GDM1 (cell line): Measurements from ENCODE around the gene CYP19A1.
A peak's percentile ranks its signal among the peaks of the same experiment; 100 is the strongest.
"Not testable (repeated sequence)": the region's sequence is repeated elsewhere in the genome, so short reads cannot be mapped to it uniquely, and the experiment has no call there.

Source experiments
- DNase-seq: peaks from one replicate; lab custom pipeline; 2025; lab: John Stamatoyannopoulos, UW

The CYP19A1 gene

GRCh38 chr15:51289290-51289689 lies 49.1 kb downstream of the CYP19A1 start:
- DNase-seq = no peak

GRCh38 chr15:51288143-51289065 lies 50.0 kb downstream of the CYP19A1 start:
- no peak for DNase-seq

DNA sequence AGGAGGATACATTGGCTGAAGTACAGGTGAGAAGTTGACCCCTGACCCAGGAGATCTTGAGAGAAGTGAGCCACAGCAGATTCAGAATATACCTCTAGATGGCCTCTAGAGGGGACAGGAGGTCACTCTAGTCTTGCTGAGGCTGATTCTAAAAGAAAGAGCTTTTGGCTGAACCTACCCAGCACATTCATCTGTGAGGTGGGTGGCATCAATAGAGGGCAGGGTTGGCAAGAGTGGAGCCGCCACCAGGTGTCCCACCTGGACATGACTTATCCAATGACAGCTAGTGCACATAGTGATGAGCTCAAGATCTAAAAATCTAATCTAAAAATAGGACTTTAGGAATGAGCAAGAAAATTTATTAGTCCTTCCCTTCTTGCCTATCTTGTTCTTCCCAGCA lies 51.6 kb downstream of the CYP19A1 start:
- DNase-seq = no peak

- DNase-seq = no peak
Observed at GRCh38 chr15:51285399-51285798, 53.0 kb downstream of the CYP19A1 start.

GRCh38 chr15:51284871-51285270 lies 53.5 kb downstream of the CYP19A1 start:
- DNase-seq = no peak

- no peak for DNase-seq
Observed at GRCh38 chr15:51283026-51283425, 55.4 kb downstream of the CYP19A1 start.

GRCh38 chr15:51282241-51282640 lies 56.2 kb downstream of the CYP19A1 start:
- not testable (repeated sequence) for DNase-seq

- peak; percentile 13 for DNase-seq
Observed at GRCh38 chr15:51281368-51281967, 56.9 kb downstream of the CYP19A1 start.

GRCh38 chr15:51280838-51281237 lies 57.6 kb downstream of the CYP19A1 start:
- DNase-seq = no peak

GRCh38 chr15:51279391-51279790 lies 59.0 kb downstream of the CYP19A1 start:
- DNase-seq = no peak

- no peak for DNase-seq
Observed at GRCh38 chr15:51277101-51277500, 61.3 kb downstream of the CYP19A1 start.

DNA sequence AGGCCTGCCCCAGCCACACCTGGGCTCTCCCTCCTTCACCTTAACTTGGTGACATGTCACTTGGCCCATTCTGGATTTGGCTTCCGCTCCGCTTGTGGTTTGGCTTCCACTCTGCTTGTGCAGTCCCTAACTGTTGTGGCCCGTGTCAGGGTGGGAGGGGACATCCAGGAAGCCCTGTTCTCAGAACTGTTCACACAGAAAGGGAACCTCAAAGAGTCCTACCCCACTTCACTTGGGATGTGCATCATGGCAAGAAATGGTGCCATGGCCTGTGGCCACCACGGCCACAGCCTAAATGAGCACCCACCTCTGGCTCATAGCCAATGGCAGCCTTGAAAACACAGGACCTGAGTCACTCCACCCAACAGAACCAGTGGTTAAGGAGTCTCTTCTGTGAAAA lies 63.4 kb downstream of the CYP19A1 start:
- no peak for DNase-seq

- no peak for DNase-seq
Observed at GRCh38 chr15:51270706-51271105, 67.7 kb downstream of the CYP19A1 start.

DNA sequence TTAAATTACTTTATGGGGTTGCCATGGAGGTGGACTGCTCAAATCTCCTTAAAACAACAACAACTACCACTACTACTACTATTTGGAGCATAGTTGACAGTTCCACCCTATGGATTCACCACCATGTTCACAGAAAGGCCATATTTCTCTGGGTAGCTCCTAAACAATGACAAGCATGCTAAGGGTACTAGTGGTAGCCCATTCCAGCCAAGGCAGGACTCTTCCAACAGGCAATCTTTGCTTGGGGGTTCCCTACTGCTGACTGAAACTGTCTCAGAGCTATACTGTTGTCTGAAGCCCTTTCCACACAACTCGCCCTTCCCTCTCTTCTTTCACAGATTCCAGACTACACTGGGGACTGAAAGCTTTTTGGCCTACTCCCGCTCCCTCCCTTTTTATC lies 68.9 kb downstream of the CYP19A1 start:
- no peak for DNase-seq

GRCh38 chr15:51267703-51268083 lies 70.7 kb downstream of the CYP19A1 start:
- no peak for DNase-seq

- DNase-seq = no peak
Observed at GRCh38 chr15:51267051-51267702, 71.2 kb downstream of the CYP19A1 start.

DNA sequence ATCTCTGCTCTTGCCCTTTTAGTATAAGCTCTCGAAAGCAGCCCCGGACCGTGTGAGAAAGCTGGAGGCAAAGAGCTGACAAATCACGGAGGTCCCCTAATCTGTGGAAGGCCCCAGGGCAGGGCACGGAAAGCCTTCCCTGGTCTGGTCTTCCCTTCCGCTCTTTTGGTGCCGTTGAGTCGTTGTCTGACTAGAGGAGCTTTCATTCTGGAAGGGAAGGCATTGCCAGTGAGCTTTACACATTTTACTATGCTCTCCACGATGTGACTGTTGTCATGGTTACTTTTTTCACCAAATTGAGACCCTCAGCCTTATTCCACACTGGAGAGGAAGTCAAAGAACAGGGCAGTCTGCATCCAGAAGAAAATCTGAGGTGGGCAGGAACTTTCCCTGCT lies 71.7 kb downstream of the CYP19A1 start:
- DNase-seq = no peak

GRCh38 chr15:51265037-51265555 lies 73.3 kb downstream of the CYP19A1 start:
- no peak for DNase-seq

DNA sequence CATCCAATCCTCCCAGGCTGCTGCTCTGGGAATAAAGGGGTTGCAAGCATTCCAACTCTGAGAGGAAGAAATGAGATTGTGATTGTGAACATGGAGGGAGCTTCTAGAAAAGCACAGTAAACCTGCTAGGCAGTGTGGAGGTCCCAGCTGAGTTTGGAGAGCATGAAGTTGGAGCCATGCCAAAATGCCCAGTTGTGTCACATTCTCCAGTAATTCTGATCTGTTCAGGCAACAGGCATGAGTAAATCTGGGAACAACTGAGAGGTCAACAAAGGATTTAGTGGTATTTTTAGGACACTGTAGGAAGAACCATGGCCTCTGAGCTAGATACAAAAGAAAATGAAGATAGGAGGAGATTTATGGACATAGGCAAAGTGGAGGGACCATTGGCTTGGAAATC lies 74.7 kb downstream of the CYP19A1 start:
- no peak for DNase-seq

DNA sequence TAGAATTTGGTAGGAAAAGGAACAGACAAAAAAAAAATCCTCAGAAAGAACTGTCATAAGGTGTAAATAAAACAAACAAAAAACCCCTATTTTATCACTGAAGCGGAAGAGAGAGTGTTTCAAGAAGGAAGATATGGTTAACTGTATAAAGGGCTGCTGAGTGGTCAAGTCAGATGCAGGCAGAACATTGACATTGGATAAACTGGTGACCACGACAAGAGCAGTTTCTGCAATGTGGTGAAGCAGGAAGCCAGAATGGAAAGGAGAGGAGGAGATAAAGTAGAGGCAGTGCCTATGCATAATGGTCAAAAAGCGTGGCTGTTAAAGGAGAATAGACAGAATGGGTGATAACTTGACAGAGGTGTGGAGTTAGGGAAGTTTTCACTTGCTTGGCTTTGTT lies 75.3 kb downstream of the CYP19A1 start:
- DNase-seq = no peak

GRCh38 chr15:51262463-51262862 lies 75.9 kb downstream of the CYP19A1 start:
- DNase-seq = no peak

DNA sequence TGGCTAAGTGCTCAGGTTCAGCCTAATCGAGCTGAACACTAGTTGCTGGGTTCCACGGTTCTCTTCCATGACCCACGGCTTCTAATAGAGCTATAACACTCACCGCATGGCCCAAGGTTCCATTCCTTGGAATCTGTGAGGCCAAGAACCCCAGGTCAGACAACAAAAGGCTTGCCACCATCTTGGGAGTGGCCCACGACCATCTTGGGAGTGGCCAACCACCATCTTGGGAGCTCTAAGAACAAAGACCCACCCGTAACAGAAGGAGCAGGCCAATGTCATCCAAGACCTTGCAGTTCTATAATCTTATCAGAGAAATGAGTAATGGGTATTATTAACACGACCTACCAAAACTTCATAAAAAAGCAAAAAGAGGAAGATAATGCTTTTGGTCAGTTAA lies 77.3 kb downstream of the CYP19A1 start:
- not testable (repeated sequence) for DNase-seq

DNA sequence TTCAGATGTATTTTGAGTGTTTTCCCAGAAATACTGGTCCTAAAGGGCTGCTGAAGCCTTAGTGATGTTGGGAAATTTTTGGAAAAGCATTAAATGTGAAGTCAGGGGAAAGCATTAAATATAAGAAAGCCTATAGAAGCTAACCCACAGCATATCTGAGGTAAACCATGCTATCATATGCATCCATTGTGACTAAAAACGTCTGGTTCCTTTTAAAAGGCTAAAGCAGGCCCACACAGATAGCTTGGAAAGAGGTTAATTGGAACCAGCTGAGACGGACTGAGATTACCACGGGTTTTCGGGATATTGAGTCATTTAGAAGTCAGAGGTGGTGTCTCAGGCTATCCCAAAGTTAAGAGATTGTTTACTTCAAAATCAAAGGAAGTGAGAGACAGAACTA lies 78.2 kb downstream of the CYP19A1 start:
- DNase-seq = no peak
